ACC112 (cell line): ENCODE measurements around the gene ROBO4.

Experiments
- H2AFZ ChIP-seq: fragments of 200-600 bp; sonication (generic); one replicate; pipeline ENCODE4 v1.6.0; 2017; ENCODE audit warnings: antibody characterized with exemption, low read length; ENCODE audit not compliant: unreplicated experiment
- H3K27ac ChIP-seq: fragments of 200-600 bp; sonication (generic); 2 replicates; pipeline ENCODE4 v1.5.1; 2014; ENCODE audit warnings: low read depth, mild to moderate bottlenecking, antibody characterized with exemption, low read length, moderate library complexity
- H3K27me3 ChIP-seq: fragments of 200-600 bp; sonication (generic); 2 replicates; pipeline ENCODE4 v1.6.1; 2014; ENCODE audit warnings: mild to moderate bottlenecking, antibody characterized with exemption, low read length, moderate library complexity, mixed read lengths; ENCODE audit not compliant: insufficient read depth
- H3K36me3 ChIP-seq: fragments of 200-600 bp; sonication (generic); 2 replicates; pipeline ENCODE4 v1.6.1; 2016; ENCODE audit warnings: mild to moderate bottlenecking, antibody characterized with exemption, low read length, moderate library complexity, mixed read lengths; ENCODE audit not compliant: insufficient read depth
- H3K4me1 ChIP-seq: fragments of 200-600 bp; sonication (generic); one replicate; pipeline ENCODE4 v1.6.1; 2016; ENCODE audit warnings: low read length, mixed read lengths; ENCODE audit not compliant: insufficient read depth, unreplicated experiment, control insufficient read depth
- H3K4me3 ChIP-seq: fragments of 200-600 bp; sonication (generic); 2 replicates; pipeline ENCODE4 v1.5.1; 2014; ENCODE audit warnings: mild to moderate bottlenecking, low read depth, low read length
- H3K79me2 ChIP-seq: fragments of 200-600 bp; sonication (generic); one replicate; pipeline ENCODE4 v1.6.0; 2016; ENCODE audit warnings: low read length; ENCODE audit not compliant: control insufficient read depth, unreplicated experiment, insufficient read depth

The ROBO4 gene

GRCh38 chr11:124879493-124880289, 18.0 kb downstream of the ROBO4 start:
- Histone ChIP-seq H3K36me3 (no peaks in the 10 kb centered on the region), H3K79me2 (no peaks in the 10 kb centered on the region), H3K27me3 (no peaks in the 10 kb centered on the region), H3K4me1 (peaks cover 4% of the 10 kb centered on the region), H3K27ac (no peak overlapping the region), H2AFZ (no peak overlapping the region), H3K4me3 (no peak overlapping the region)

DNA sequence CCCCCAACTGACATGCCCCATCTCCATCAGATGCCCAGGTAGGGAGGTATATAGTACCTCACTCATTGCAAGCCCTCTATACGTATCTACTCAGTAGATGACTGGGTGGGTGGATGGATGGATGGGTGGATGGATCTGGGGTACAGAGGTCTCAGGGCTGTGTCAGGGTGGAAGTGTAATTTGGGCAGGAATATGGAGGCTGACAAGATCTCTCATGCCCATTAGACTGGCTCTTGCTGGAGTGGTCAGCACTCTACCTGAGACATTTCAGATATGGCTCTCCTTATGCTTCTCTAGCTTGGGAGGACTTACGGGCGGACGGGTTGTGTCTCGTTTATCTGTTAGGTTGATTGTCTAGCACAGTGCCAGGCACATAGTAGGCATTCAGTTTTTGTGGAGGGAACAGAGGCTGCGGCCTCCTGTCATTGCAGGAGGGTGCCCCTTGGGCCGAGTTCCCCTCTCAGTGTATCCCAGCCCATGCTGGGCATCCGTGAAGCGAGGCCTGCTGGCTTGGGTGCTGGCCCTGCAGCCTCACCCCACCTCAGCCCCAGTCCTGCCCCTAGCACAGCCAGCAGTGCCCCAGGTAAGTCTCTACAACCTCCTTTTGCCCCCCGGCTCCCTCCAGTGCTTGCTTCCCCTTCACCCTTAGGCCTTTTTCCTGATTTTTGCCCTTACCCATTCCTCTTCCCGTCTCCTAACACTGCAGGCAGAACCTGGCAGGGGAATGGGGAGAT, 18.7 kb downstream of the ROBO4 start:
- Histone ChIP-seq H3K79me2 (no peaks in the 10 kb centered on the region), H3K4me3 (no peak overlapping the region), H3K36me3 (no peaks in the 10 kb centered on the region), H3K27ac (no peak overlapping the region), H3K27me3 (0 out of 2 replicates have a peak, but pooled peaks cover under 1% of the 10 kb centered on the region), H3K4me1 (peaks cover 4% of the 10 kb centered on the region), H2AFZ (no peak overlapping the region)

GRCh38 chr11:124877910-124878758, 19.5 kb downstream of the ROBO4 start:
- H3K36me3 ChIP-seq = no peaks in the 10 kb centered on the region
- H3K27me3 ChIP-seq = peaks cover 6% of the 10 kb centered on the region; the same call in 1 of the 2 replicates
- no peak overlapping the region; the same call in 1 of the 2 replicates for H3K4me3 ChIP-seq
- H3K79me2 ChIP-seq = no peaks in the 10 kb centered on the region
- no peak overlapping the region for H2AFZ ChIP-seq
- peaks cover 4% of the 10 kb centered on the region for H3K4me1 ChIP-seq
- H3K27ac ChIP-seq = no peak overlapping the region

- no peaks in the 10 kb centered on the region for H3K79me2 ChIP-seq
- H3K4me1 ChIP-seq = peaks cover 4% of the 10 kb centered on the region
- H3K27ac ChIP-seq = no peak overlapping the region
- no peak overlapping the region for H2AFZ ChIP-seq
- H3K27me3 ChIP-seq = peaks cover 11% of the 10 kb centered on the region; the same call in 1 of the 2 replicates
- no peaks in the 10 kb centered on the region for H3K36me3 ChIP-seq
- H3K4me3 ChIP-seq = peak overlapping the region; percentile 79
Observed at GRCh38 chr11:124877631-124877909, 20.1 kb downstream of the ROBO4 start.

DNA sequence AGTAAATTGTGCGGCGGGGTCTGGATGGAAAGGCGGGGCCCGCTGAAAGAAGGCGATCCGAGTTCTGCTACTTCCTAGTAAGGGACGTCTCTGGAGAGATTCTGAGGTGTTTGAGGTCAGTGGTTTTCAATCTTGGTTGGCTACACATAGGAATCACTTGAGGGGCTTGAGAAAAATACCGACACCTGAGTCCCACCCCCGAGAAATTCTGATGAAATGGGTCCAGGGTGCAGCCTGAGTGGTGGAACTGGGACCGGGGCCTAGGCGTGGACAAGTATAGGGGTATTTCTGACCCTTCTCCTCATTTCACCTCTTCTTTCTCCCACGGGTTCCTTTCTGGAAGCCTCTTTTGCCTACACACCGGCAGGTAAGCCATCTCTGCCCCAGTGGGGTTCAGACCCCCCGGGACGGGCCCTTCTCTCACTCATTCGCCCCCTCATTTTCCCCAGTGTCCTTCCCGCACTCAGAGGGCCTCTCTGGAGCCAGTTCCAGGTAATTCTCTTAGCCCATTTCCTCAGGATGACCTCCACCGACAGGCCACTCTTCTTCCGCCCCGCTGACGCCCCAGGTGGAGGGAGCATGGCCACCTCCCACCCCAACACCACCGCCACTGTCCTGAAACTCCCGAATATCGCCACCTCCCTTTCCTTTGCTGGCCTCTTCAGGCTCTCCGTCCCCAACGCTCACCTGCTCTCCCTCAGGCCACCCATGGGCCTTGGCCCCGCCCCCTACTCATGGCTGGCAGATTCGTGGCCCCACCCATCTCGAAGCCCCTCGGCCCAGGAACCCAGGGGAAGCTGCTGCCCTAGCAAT, 20.6 kb downstream of the ROBO4 start:
- H3K27me3 ChIP-seq = peaks cover 17% of the 10 kb centered on the region
- peaks cover 4% of the 10 kb centered on the region for H3K4me1 ChIP-seq
- no peaks in the 10 kb centered on the region for H3K79me2 ChIP-seq
- no peaks in the 10 kb centered on the region for H3K36me3 ChIP-seq
- H2AFZ ChIP-seq = peak overlapping the region; percentile 81
- H3K27ac ChIP-seq = no peak overlapping the region
- peak overlapping the region; percentile 79 for H3K4me3 ChIP-seq

- peak overlapping the region; percentile 79 for H3K4me3 ChIP-seq
- H3K27me3 ChIP-seq = peaks cover 25% of the 10 kb centered on the region
- H3K79me2 ChIP-seq = no peaks in the 10 kb centered on the region
- H3K36me3 ChIP-seq = no peaks in the 10 kb centered on the region
- peaks cover 4% of the 10 kb centered on the region for H3K4me1 ChIP-seq
- H2AFZ ChIP-seq = peak overlapping the region; percentile 81
- peak overlapping the region; percentile 72 for H3K27ac ChIP-seq
Observed at GRCh38 chr11:124875943-124876817, 21.5 kb downstream of the ROBO4 start.

GRCh38 chr11:124875401-124875800, 22.3 kb downstream of the ROBO4 start:
- no peaks in the 10 kb centered on the region for H3K36me3 ChIP-seq
- H3K4me3 ChIP-seq = peak overlapping the region; percentile 79
- H2AFZ ChIP-seq = peak overlapping the region; percentile 35
- H3K4me1 ChIP-seq = peaks cover 4% of the 10 kb centered on the region
- H3K27me3 ChIP-seq = peaks cover 33% of the 10 kb centered on the region
- no peak overlapping the region for H3K27ac ChIP-seq
- H3K79me2 ChIP-seq = no peaks in the 10 kb centered on the region

DNA sequence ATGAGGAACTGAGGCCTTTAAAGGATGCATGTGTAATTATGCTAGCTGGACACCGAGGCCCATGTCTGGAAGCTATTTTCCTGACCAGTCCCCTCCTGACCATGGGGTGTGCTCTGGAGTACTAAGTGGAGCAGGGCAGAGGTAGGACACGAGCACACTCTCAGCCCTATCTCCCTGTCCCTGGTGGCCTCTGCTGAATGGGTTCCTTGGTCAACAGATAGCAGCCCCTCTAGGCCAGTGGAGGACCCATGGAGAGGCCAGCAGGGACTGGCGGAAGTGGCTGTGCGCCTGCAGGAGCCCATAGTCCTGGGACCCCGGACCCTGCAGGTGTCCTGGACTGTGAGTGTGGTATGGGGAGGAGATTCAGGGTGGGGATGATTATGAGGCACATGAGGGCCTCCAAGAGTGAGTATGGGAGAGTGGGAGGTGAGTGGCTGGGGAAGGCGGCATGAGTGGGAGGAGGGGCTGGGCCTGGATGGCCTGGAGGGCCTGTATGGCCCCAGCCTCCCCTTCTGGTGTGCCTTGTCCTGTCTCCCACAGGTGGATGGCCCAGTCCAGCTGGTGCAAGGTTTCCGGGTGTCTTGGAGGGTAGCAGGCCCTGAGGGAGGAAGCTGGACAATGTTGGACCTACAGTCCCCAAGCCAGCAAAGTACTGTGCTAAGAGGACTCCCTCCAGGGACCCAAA, 23.0 kb downstream of the ROBO4 start:
- Histone ChIP-seq H3K27ac (no peak overlapping the region), H2AFZ (no peak overlapping the region), H3K4me1 (peaks cover 4% of the 10 kb centered on the region), H3K79me2 (no peaks in the 10 kb centered on the region), H3K27me3 (peaks cover 40% of the 10 kb centered on the region), H3K4me3 (no peak overlapping the region), H3K36me3 (no peaks in the 10 kb centered on the region)

GRCh38 chr11:124873951-124874350, 23.7 kb downstream of the ROBO4 start:
- Histone ChIP-seq H3K4me3 (no peak overlapping the region), H3K27ac (no peak overlapping the region), H3K79me2 (no peaks in the 10 kb centered on the region), H3K36me3 (no peaks in the 10 kb centered on the region), H3K4me1 (peaks cover 6% of the 10 kb centered on the region), H2AFZ (no peak overlapping the region), H3K27me3 (peaks cover 47% of the 10 kb centered on the region)
